GM18520 (cell line): ENCODE data around the gene KANSL1.

Experiments used
- ATAC-seq: cut with Tn5 transposase; IDR thresholded peaks from one replicate; pipeline ENCODE4 v1.9.1; 2021; ENCODE audit not compliant: unreplicated experiment

The KANSL1 gene

GRCh38 chr17:45991341-45991740, 201.9 kb downstream of the KANSL1 start:
- no peak for ATAC-seq

- ATAC-seq, result no peak
These were observed 202.3 kb downstream of the KANSL1 start for GRCh38 chr17:45990886-45991285.

- ATAC-seq, result no peak
These were observed 203.5 kb downstream of the KANSL1 start for GRCh38 chr17:45989759-45990158.

- no peak for ATAC-seq
These were observed 205.5 kb downstream of the KANSL1 start for GRCh38 chr17:45987706-45988105.

GRCh38 chr17:45986056-45986455, 207.2 kb downstream of the KANSL1 start:
- no peak for ATAC-seq

- ATAC-seq, result no peak
These were observed 207.8 kb downstream of the KANSL1 start for GRCh38 chr17:45985447-45985846.

GRCh38 chr17:45984368-45984767, 208.9 kb downstream of the KANSL1 start:
- ATAC-seq, result no peak

GRCh38 chr17:45983614-45984310, 209.5 kb downstream of the KANSL1 start:
- ATAC-seq, result no peak

GRCh38 chr17:45982791-45983613, 210.2 kb downstream of the KANSL1 start:
- ATAC-seq, result no peak

GRCh38 chr17:45981306-45981705, 211.9 kb downstream of the KANSL1 start:
- no peak for ATAC-seq

- ATAC-seq, result no peak
These were observed 212.4 kb downstream of the KANSL1 start for GRCh38 chr17:45980855-45981254.
